IMR-90 (cell line): ENCODE data around the gene GPR107. TPM values are rescaled to one million over a fixed set of nuclear protein-coding genes. Genes with fewer than 3 reads are reported as not detected.

Source experiments
- ATAC-seq: fragments of 200-7000 bp; cut with Tn5 transposase; 2 replicates; pipeline ENCODE4 v1.9.1; 2020; ENCODE audit warnings: low read depth, mild to moderate bottlenecking, moderate library complexity
- BruUV-seq: library from RNA; stranded (reverse); fragments of 400-500 nt; replicated peaks from 2 replicates; lab custom pipeline; 2021; lab: Mats Ljungman, UMichigan
- CTCF ChIA-PET: fragments of 300-600 bp; formaldehyde crosslinking; extraction: SDS; loops from one replicate; lab custom pipeline; 2021; ENCODE audit warnings: antibody characterized with exemption; lab: Yijun Ruan, JAX
- POLR2A ChIA-PET: fragments of 300-600 bp; sonication (Branson Sonifier 250); formaldehyde crosslinking; loops from one replicate; lab custom pipeline; 2022; ENCODE audit warnings: antibody characterized with exemption; ENCODE audit not compliant: unreplicated experiment; lab: Charles Lee
- DNase-seq: peaks from one replicate; pipeline ENCODE4 v3.0.0; 2013
- H2AFZ ChIP-seq: replicated peaks from 2 replicates; pipeline ENCODE3; 2013; ENCODE audit warnings: low read length, mild to moderate bottlenecking; ENCODE audit not compliant: poor library complexity
- H2AK5ac ChIP-seq: 2 replicates; pipeline ENCODE4 v1.6.1; 2013; ENCODE audit warnings: low read depth, low read length, inconsistent platforms
- H2AK9ac ChIP-seq: replicated peaks from 2 replicates; pipeline ENCODE3; 2013; ENCODE audit warnings: mild to moderate bottlenecking, low read depth, low read length, moderate library complexity; ENCODE audit not compliant: poor library complexity
- H2BK120ac ChIP-seq: 2 replicates; pipeline ENCODE4 v1.6.1; 2013; ENCODE audit warnings: low read depth, low read length, inconsistent platforms
- H2BK15ac ChIP-seq: 3 replicates; pipeline ENCODE4 v1.6.1; 2013; ENCODE audit warnings: low read depth, low read length, inconsistent platforms
- H2BK20ac ChIP-seq: 2 replicates; pipeline ENCODE4 v1.6.1; 2013; ENCODE audit warnings: low read depth, mild to moderate bottlenecking, inconsistent platforms, low read length, moderate library complexity
- H2BK5ac ChIP-seq: 2 replicates; pipeline ENCODE4 v1.6.1; 2013; ENCODE audit warnings: mild to moderate bottlenecking, low read depth, low read length, inconsistent platforms; ENCODE audit not compliant: poor library complexity, severe bottlenecking
- H3K14ac ChIP-seq: replicated peaks from 2 replicates; pipeline ENCODE4 v1.6.1; 2013; ENCODE audit warnings: low read depth, low read length, inconsistent platforms
- H3K18ac ChIP-seq: 2 replicates; pipeline ENCODE4 v1.6.1; 2013; ENCODE audit warnings: low read depth, low read length, control low read depth
- H3K23ac ChIP-seq: 2 replicates; pipeline ENCODE4 v1.6.1; 2013; ENCODE audit warnings: low read depth, low read length, inconsistent platforms
- H3K27ac ChIP-seq: 2 replicates; pipeline ENCODE4 v1.5.1; 2013; ENCODE audit warnings: mild to moderate bottlenecking, control low read depth, low read length; ENCODE audit not compliant: insufficient read depth
- H3K27me3 ChIP-seq: 2 replicates; pipeline ENCODE4 v1.6.1; 2013; ENCODE audit warnings: low read length; ENCODE audit not compliant: control insufficient read depth, insufficient read depth
- H3K36me3 ChIP-seq: 2 replicates; pipeline ENCODE4 v1.6.1; 2013; ENCODE audit warnings: low read length, mixed read lengths; ENCODE audit not compliant: control insufficient read depth, insufficient read depth
- H3K4ac ChIP-seq: 2 replicates; pipeline ENCODE4 v1.6.1; 2013; ENCODE audit warnings: low read depth, low read length, inconsistent platforms
- H3K4me1 ChIP-seq: 2 replicates; pipeline ENCODE4 v1.6.1; 2013; ENCODE audit warnings: low read length, mixed read lengths; ENCODE audit not compliant: control insufficient read depth, insufficient read depth
- H3K4me2 ChIP-seq: 2 replicates; pipeline ENCODE4 v1.6.1; 2013; ENCODE audit warnings: low read depth, mild to moderate bottlenecking, control low read depth, low read length, moderate library complexity
- H3K4me3 ChIP-seq: 2 replicates; pipeline ENCODE4 v1.5.1; 2013; ENCODE audit warnings: low read depth, mild to moderate bottlenecking, control low read depth, low read length, moderate library complexity; ENCODE audit not compliant: insufficient read depth
- H3K56ac ChIP-seq: 2 replicates; pipeline ENCODE4 v1.6.1; 2013; ENCODE audit warnings: low read length, inconsistent platforms; ENCODE audit not compliant: insufficient read depth; ENCODE audit errors: extremely low read depth
- H3K79me1 ChIP-seq, 2 experiments: 2 replicates each; pipeline ENCODE4 v1.6.1; 2013; ENCODE audit warnings: low read length in 2 of 2, inconsistent platforms in 1 of 2, low read depth in 1 of 2
- H3K9ac ChIP-seq: 2 replicates; pipeline ENCODE4 v1.6.1; 2013; ENCODE audit warnings: low read depth, low read length, control low read depth
- H3K9me1 ChIP-seq: 2 replicates; pipeline ENCODE4 v1.6.1; 2013; ENCODE audit warnings: low read length, inconsistent platforms; ENCODE audit not compliant: insufficient read depth
- H3K9me3 ChIP-seq: 2 replicates; pipeline ENCODE4 v1.6.1; 2013; ENCODE audit warnings: low read length; ENCODE audit not compliant: control insufficient read depth, insufficient read depth
- H4K20me1 ChIP-seq: 2 replicates; pipeline ENCODE4 v1.6.1; 2013; ENCODE audit warnings: low read length, inconsistent platforms; ENCODE audit not compliant: insufficient read depth
- H4K5ac ChIP-seq: 2 replicates; pipeline ENCODE4 v1.6.1; 2013; ENCODE audit warnings: mild to moderate bottlenecking, low read depth, low read length, control low read depth
- H4K8ac ChIP-seq, 2 experiments: 2 replicates each; pipeline ENCODE4 v1.6.1; 2013; ENCODE audit warnings: low read depth in 2 of 2, low read length in 2 of 2, control low read depth in 1 of 2, inconsistent platforms in 1 of 2
- H4K91ac ChIP-seq: 2 replicates; pipeline ENCODE4 v1.6.1; 2013; ENCODE audit warnings: low read depth, low read length, inconsistent platforms; ENCODE audit not compliant: insufficient read depth
- CHD1 ChIP-seq: IDR thresholded peaks from 2 replicates; pipeline ENCODE4 v1.6.1; 2012; ENCODE audit warnings: low read depth, low read length, improper control_type of control experiment
- FOS ChIP-seq: fragments of 150-350 bp; IDR thresholded peaks from 2 replicates; pipeline ENCODE4 v1.6.1; 2016; ENCODE audit warnings: low read depth, low read length
- MAZ ChIP-seq: IDR thresholded peaks from 2 replicates; pipeline ENCODE4 v1.6.1; 2012; ENCODE audit warnings: low read depth, mild to moderate bottlenecking, low read length, improper control_type of control experiment, moderate library complexity, borderline replicate concordance
- USF2 ChIP-seq: fragments of 150-350 bp; IDR thresholded peaks from 2 replicates; pipeline ENCODE4 v1.6.1; 2017; ENCODE audit warnings: mild to moderate bottlenecking, antibody characterized with exemption, low read length, low read depth
- WGBS, 2 experiments: methylation state at CpG; one replicate each; pipeline versions ENCODE4 v1.1.5 to v1.1.7; 2013; ENCODE audit warnings: missing lambda C conversion rate in 2 of 2; ENCODE audit not compliant: insufficient read length in 1 of 2; ENCODE audit errors: extremely low coverage in 2 of 2; 5-methylcytosine and 5-hydroxymethylcytosine counted together
- dilution Hi-C: fragments of 300-500 bp; cut with HindIII; formaldehyde crosslinking; loops from one replicate; pipeline ENCODE4 v1.14.3; 2018; ENCODE audit warnings: low sequenced_read_pairs; ENCODE audit not compliant: unreplicated experiment
- in situ Hi-C: fragments of 300-500 bp; cut with MboI; formaldehyde crosslinking; loops from 3 replicates; pipeline ENCODE4 v1.14.3; 2019; ENCODE audit warnings: low sequenced_read_pairs, inconsistent platforms, mixed read lengths
- intact Hi-C: fragments of 100-400 bp; cut with micrococcal nuclease; formaldehyde crosslinking; loops from 2 replicates; pipeline ENCODE4 v1.10.0; 2022
- polyA plus RNA-seq, 3 experiments: library from polyadenylated mRNA; depleted of rRNA; stranded (reverse); fragments of >200 nt; gene quantifications; 2 replicates each; pipeline ENCODE4 v1.2.3, GENCODE V29; 2012; ENCODE audit warnings: low replicate concordance in 1 of 3
- total RNA-seq: library from RNA; depleted of rRNA; stranded (reverse); fragments of >200 nt; gene quantifications from 2 replicates; pipeline ENCODE4 v1.2.3, GENCODE V29; 2012

GPR107 gene
- total and polyA plus RNA-seq, 2 of the 4 experiments (the other 2 are of a cell fraction), result 16.7 to 21.6 TPM

- H3K4me1 ChIP-seq, result no peaks in the 10 kb centered on the region
- no TSS peak for BruUV-seq
- H3K9me1 ChIP-seq, result peaks cover 7% of the 10 kb centered on the region; the same call in 1 of the 2 replicates
- H2AK5ac ChIP-seq, result peak overlapping the region; percentile 42; the same call in 1 of the 2 replicates
- peak overlapping the region; percentile 88; the same call in 1 of the 2 replicates for H3K23ac ChIP-seq
- H2AFZ ChIP-seq, result no peak overlapping the region
- H2BK120ac ChIP-seq, result no peak overlapping the region
- no peak overlapping the region for H2BK15ac ChIP-seq
- H3K9me3 ChIP-seq, result no peaks in the 10 kb centered on the region
- POLR2A ChIA-PET, result no interaction called here
- no peaks in the 10 kb centered on the region for H3K27me3 ChIP-seq
- H3K79me1 ChIP-seq, result peaks cover 27 to 73% of the 10 kb centered on the region in 2 experiments
- H2BK5ac ChIP-seq, result no peak overlapping the region
- no peak overlapping the region for H4K5ac ChIP-seq
- H3K36me3 ChIP-seq, result peaks cover 1% of the 10 kb centered on the region
- dilution Hi-C loops (no loop called here), in situ Hi-C loops (loop anchor here (25.0 kb wide), 1 partner anchor 168 kb away; no protein-coding TSS in a partner anchor), intact Hi-C loops (no loop called here)
- ATAC-seq, result no peak
- no peak overlapping the region for H4K91ac ChIP-seq
- CTCF ChIA-PET, result no interaction called here
- peak overlapping the region; percentile 85; the same call in 1 of the 2 replicates for H3K9ac ChIP-seq
- H3K18ac ChIP-seq, result no peak overlapping the region
- peak overlapping the region; percentile 79 for H3K4me3 ChIP-seq
- H4K20me1 ChIP-seq, result peaks cover 16% of the 10 kb centered on the region; the same call in 1 of the 2 replicates
- WGBS, 2 experiments, result no CpG with 5 or more reads among the region's 8 CpGs
- TF ChIP-seq USF2 (no peak), MAZ (no peak), FOS (no peak), CHD1 (no peak)
- H2AK9ac ChIP-seq, result no peak overlapping the region
- no peak overlapping the region for H3K56ac ChIP-seq
- H3K27ac ChIP-seq, result 0 out of 2 replicates have a peak overlapping the region, but pooled peaks have one; percentile 5
- peak overlapping the region; percentile 14; the same call in 1 of the 2 replicates for H3K4ac ChIP-seq
- no peak overlapping the region for H2BK20ac ChIP-seq
- DNase-seq, result no peak
- peak overlapping the region; percentile 91 for H3K4me2 ChIP-seq
- peak overlapping the region; percentile 95; the same call in 1 of the 2 replicates for H3K14ac ChIP-seq
- H4K8ac ChIP-seq, result peak overlapping the region; percentile 98; a peak in 2 of 4 replicates
Observed at GRCh38 chr9:130054820-130055219, 1.1 kb downstream of the GPR107 start.
